Left lung (tissue), 10 donors: Measurements from ENCODE around the gene TSFM. TPM values are rescaled to one million over a fixed set of nuclear protein-coding genes. Genes with fewer than 3 reads are reported as not detected.
A peak's percentile ranks its signal among the peaks of the same experiment; 100 is the strongest.

Experiments
- ATAC-seq: fragments of 200-7000 bp; cut with Tn5 transposase; one replicate; pipeline ENCODE4 v1.9.1; 2020; ENCODE audit warnings: moderate library complexity
- DNase-seq, 4 donors: peaks; one replicate each; pipeline ENCODE4 v3.0.0-alpha.2; 2013 to 2020
- H3K27ac ChIP-seq, 2 donors: fragments of 200-600 bp; sonication (generic) in 1 of 2; one replicate each; pipeline versions ENCODE4 v1.5.0 to v1.8.0; 2020 to 2021
- H3K27me3 ChIP-seq, 2 donors: fragments of 200-600 bp; sonication (generic) in 1 of 2; one replicate each; pipeline versions ENCODE4 v1.5.0 to v1.8.0; 2020 to 2021
- H3K36me3 ChIP-seq, 2 donors: fragments of 200-600 bp; sonication (generic) in 1 of 2; one replicate each; pipeline versions ENCODE4 v1.5.0 to v1.8.0; 2020 to 2021
- H3K4me1 ChIP-seq, 2 donors: fragments of 200-600 bp; one replicate each; pipeline ENCODE4 v1.8.0; 2021
- H3K4me3 ChIP-seq, 2 donors: fragments of 200-600 bp; sonication (generic) in 1 of 2; one replicate each; pipeline versions ENCODE4 v1.5.0 to v1.8.0; 2020 to 2021; ENCODE audit warnings: mild to moderate bottlenecking in 1 of 2
- H3K9me3 ChIP-seq, 2 donors: fragments of 200-600 bp; sonication (generic) in 1 of 2; one replicate each; pipeline versions ENCODE4 v1.5.0 to v1.8.0; 2020 to 2021
- CTCF ChIP-seq, 2 donors: fragments of 200-600 bp; sonication (generic) in 1 of 2; IDR thresholded peaks; one replicate each; pipeline versions ENCODE4 v1.5.0 to v1.8.0; 2021; ENCODE audit warnings: antibody characterized with exemption in 2 of 2
- intact Hi-C, 2 donors: fragments of 100-400 bp; cut with DNase I; formaldehyde crosslinking; loops; one replicate each; pipeline versions ENCODE4 v1.11.2 to v1.14.2; 2022
- microRNA-seq, 2 donors: library from miRNA; unstranded; fragments of <30 nt; microRNA quantifications; one replicate each; pipeline ENCODE4, GENCODE V29; 2019
- polyA plus RNA-seq, 6 donors: library from polyadenylated mRNA; unstranded; fragments of 120-200 nt; gene quantifications; one replicate each; pipeline ENCODE4 v1.2.1, GENCODE V29; 2013; ENCODE audit not compliant: insufficient read length in 6 of 6
- total RNA-seq, 2 donors: library from RNA; stranded (reverse); fragmentation: NEBNext Ultra II Directional; extraction: Animal tissue kit (Norgen Biotek cat#: 25700); gene quantifications; one replicate each; pipeline ENCODE4 v1.2.1, GENCODE V29; 2021
- donor health status: DM: no; HTN: yes; CAD: no.
- donor health status: DM: no; HTN: no; CAD: no.

TSFM gene
- total and polyA plus RNA-seq, 8 donors, result 25.6 to 35.3 (median 30.7) TPM

GRCh38 chr12:57845478-57846284 is 63.1 kb downstream of the TSFM start:
- TF ChIP-seq CTCF (IDR thresholded peaks at IDR 0.05), result no peak
- Histone ChIP-seq H3K27me3 (no peaks in the 10 kb centered on the region), H3K27ac (peak overlapping the region; percentile 95 to 99), H3K36me3 (no peaks in the 10 kb centered on the region), H3K9me3 (no peaks in the 10 kb centered on the region), H3K4me3 (peak overlapping the region; percentile 93 to 100), H3K4me1 (peaks cover 36 to 45% of the 10 kb centered on the region in 2 donors)
- intact Hi-C loops, result no loop called here
- DNase-seq, result peak in 3 of 4 donors; percentile 56 to 93 (median 80)
- ATAC-seq, result peak; percentile 53

- H3K36me3 ChIP-seq, result no peaks in the 10 kb centered on the region
- no peaks in the 10 kb centered on the region for H3K27me3 ChIP-seq
- H3K27ac ChIP-seq, result peak overlapping the region; percentile 95 to 99
- no peaks in the 10 kb centered on the region for H3K9me3 ChIP-seq
- no peak for TF ChIP-seq CTCF (IDR thresholded peaks at IDR 0.05)
- H3K4me3 ChIP-seq, result peak overlapping the region; percentile 93 to 100
- peak; percentile 17 for ATAC-seq
- H3K4me1 ChIP-seq, result peaks cover 31 to 45% of the 10 kb centered on the region in 2 donors
- intact Hi-C loops, result no loop called here
- DNase-seq, result no peak
These were observed 63.6 kb downstream of the TSFM start for GRCh38 chr12:57846285-57846576.

DNA sequence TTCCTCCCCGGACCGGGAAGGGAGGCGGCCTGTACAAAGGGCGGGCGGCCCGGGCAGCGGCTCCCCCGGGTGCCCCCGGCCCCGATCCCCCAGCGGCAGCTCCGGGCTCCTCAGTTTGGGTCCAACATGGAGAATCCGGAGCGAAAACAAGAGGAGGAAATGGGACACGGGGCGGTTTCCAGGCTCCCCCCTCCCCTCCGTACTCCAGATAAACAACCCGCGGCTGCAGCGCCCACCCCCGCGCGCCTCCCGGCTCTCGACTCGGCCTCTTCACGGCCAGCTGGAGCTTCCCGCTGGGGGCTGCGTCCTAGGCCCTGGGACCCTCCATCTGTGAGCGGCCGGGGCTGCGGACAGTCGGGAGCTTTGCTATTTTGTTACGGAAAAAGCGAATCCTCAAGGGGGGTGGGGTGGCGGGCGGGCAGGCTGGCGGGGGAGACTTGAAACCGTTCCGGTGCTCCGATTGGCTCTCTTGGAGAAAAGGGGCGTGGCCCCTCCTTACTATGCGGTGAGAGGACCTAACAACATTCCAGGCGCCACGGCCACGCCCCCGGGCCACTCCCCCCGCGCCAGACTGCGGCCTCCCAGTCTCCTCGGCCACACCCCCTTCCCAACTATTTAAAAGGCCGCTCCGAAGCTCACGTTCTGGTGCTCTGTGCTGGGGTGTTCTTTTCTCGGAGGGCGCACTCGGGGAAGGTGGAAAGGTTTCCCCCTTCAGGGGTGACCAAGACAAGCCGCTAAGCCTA is 64.2 kb downstream of the TSFM start, which contains the start of gene CTDSP2:
CTDSP2 (minus strand) TSS at position 153 of the 743 bp plus-strand sequence. CDS start 294 bp downstream, outside the sequence.
- intact Hi-C loops, result no loop called here
- TF ChIP-seq CTCF (IDR thresholded peaks at IDR 0.05), result peak in 1 of 2 donors; percentile 21
- Histone ChIP-seq H3K27ac (peak within 1 kb of the TSS; percentile 95 to 99), H3K4me1 (peaks cover 25 to 45% of the 10 kb centered on the region in 2 donors), H3K4me3 (peak within 1 kb of the TSS; percentile 93 to 100), H3K36me3 (no peaks in the 10 kb centered on the region), H3K9me3 (no peaks in the 10 kb centered on the region), H3K27me3 (peaks cover 0 to 2% of the 10 kb centered on the region in 2 donors)
- ATAC-seq, result peak; percentile 91
- peak; percentile 97 to 100 (median 99) for DNase-seq

Small RNA genes within 50 kb of the gene (microRNA-seq; reads per million reads assigned to microRNA genes)
- gene MIR26A2, result 142 to 166 reads per million in 2 donors
- gene MIR6759, result 0 reads per million in 2 donors

Other genes with a start within 250 kb of the TSFM start
- 100 to 1,000 TPM; 104 to 111 TPM for gene DCTN2, start 235.6 kb upstream of the TSFM start, total RNA-seq
- 100 to 1,000 TPM; 150 to 162 (median 156) TPM for gene DCTN2, start 235.6 kb upstream of the TSFM start, polyA plus RNA-seq
- gene KIF5A, start 232.7 kb upstream of the TSFM start, total RNA-seq, result under 1 TPM; 0.38 to 0.50 TPM
- gene KIF5A, start 232.7 kb upstream of the TSFM start, polyA plus RNA-seq, result 1 to 10 TPM; 4.3 to 6.5 (median 5.4) TPM
- 10 to 100 TPM; 43.4 to 44.1 TPM for gene PIP4K2C, start 191.6 kb upstream of the TSFM start, total RNA-seq
- 10 to 100 TPM; 17.0 to 22.2 (median 21.3) TPM for gene PIP4K2C, start 191.6 kb upstream of the TSFM start, polyA plus RNA-seq
- gene DTX3, start 178.0 kb upstream of the TSFM start, total RNA-seq, result 10 to 100 TPM; 20.1 to 30.4 TPM
- gene DTX3, start 178.0 kb upstream of the TSFM start, polyA plus RNA-seq, result 10 to 100 TPM; 51.3 to 64.8 (median 57.2) TPM
- gene ARHGEF25, start 171.4 kb upstream of the TSFM start, total RNA-seq, result 10 to 100 TPM; 16.5 to 20.0 TPM
- gene ARHGEF25, start 171.4 kb upstream of the TSFM start, polyA plus RNA-seq, result 10 to 100 TPM; 45.1 to 53.4 (median 46.4) TPM
- gene B4GALNT1, start 149.6 kb upstream of the TSFM start, total RNA-seq, result 1 to 10 TPM; 2.0 to 3.8 TPM
- 1 to 10 TPM in 5 of 6 donors, under 1 TPM in 1; 0.78 to 1.8 (median 1.3) TPM for gene B4GALNT1, start 149.6 kb upstream of the TSFM start, polyA plus RNA-seq
- gene OS9, start 88.7 kb upstream of the TSFM start, total RNA-seq, result 100 to 1,000 TPM; 282 to 321 TPM
- 100 to 1,000 TPM; 200 to 228 (median 219) TPM for gene OS9, start 88.7 kb upstream of the TSFM start, polyA plus RNA-seq
- 1 to 10 TPM; 1.9 to 5.8 TPM for gene AGAP2, start 44.0 kb upstream of the TSFM start, total RNA-seq
- under 1 TPM; 0.31 to 0.57 (median 0.48) TPM for gene AGAP2, start 44.0 kb upstream of the TSFM start, polyA plus RNA-seq
- 10 to 100 TPM; 33.5 to 40.0 TPM for gene TSPAN31, start 37.7 kb upstream of the TSFM start, total RNA-seq
- gene TSPAN31, start 37.7 kb upstream of the TSFM start, polyA plus RNA-seq, result 10 to 100 TPM; 69.2 to 83.8 (median 76.5) TPM
- 100 to 1,000 TPM in 1 of 2 donors, 10 to 100 TPM in 1; 80.1 to 130 TPM for gene CDK4, start 30.5 kb upstream of the TSFM start, total RNA-seq
- gene CDK4, start 30.5 kb upstream of the TSFM start, polyA plus RNA-seq, result 100 to 1,000 TPM; 215 to 269 (median 245) TPM
- gene MARCHF9, start 27.7 kb upstream of the TSFM start, total RNA-seq, result 10 to 100 TPM; 17.4 to 22.4 TPM
- gene MARCHF9, start 27.7 kb upstream of the TSFM start, polyA plus RNA-seq, result 10 to 100 TPM; 16.5 to 22.6 (median 19.5) TPM
- 1 to 10 TPM; 1.5 to 4.7 TPM for gene CYP27B1, start 15.7 kb upstream of the TSFM start, total RNA-seq
- gene CYP27B1, start 15.7 kb upstream of the TSFM start, polyA plus RNA-seq, result 1 to 10 TPM in 4 of 6 donors, under 1 TPM in 2; 0.58 to 3.4 (median 1.4) TPM
- 10 to 100 TPM; 17.3 to 39.2 TPM for gene METTL1, start 10.7 kb upstream of the TSFM start, total RNA-seq
- 10 to 100 TPM; 26.3 to 40.2 (median 30.6) TPM for gene METTL1, start 10.7 kb upstream of the TSFM start, polyA plus RNA-seq
- gene EEF1AKMT3, start 10.2 kb upstream of the TSFM start, total RNA-seq, result 1 to 10 TPM; 6.2 to 6.3 TPM
- gene EEF1AKMT3, start 10.2 kb upstream of the TSFM start, polyA plus RNA-seq, result 10 to 100 TPM; 14.7 to 19.7 (median 17.2) TPM
- 10 to 100 TPM; 10.5 to 12.8 TPM for gene AVIL, start 35.9 kb downstream of the TSFM start, total RNA-seq
- 10 to 100 TPM; 10.7 to 21.6 (median 20.0) TPM for gene AVIL, start 35.9 kb downstream of the TSFM start, polyA plus RNA-seq
- 100 to 1,000 TPM; 179 to 210 TPM for gene CTDSP2, start 63.9 kb downstream of the TSFM start, total RNA-seq
- gene CTDSP2, start 63.9 kb downstream of the TSFM start, polyA plus RNA-seq, result 100 to 1,000 TPM; 275 to 321 (median 287) TPM
- 1 to 10 TPM; 6.1 to 6.4 TPM for gene ATP23, start 158.8 kb downstream of the TSFM start, total RNA-seq
- gene ATP23, start 158.8 kb downstream of the TSFM start, polyA plus RNA-seq, result 10 to 100 TPM in 1 of 6 donors, 1 to 10 TPM in 5; 8.6 to 14.1 (median 9.2) TPM